HepG2 (cell line): Measurements from ENCODE around the gene URAD. TPM values are rescaled to one million over a fixed set of nuclear protein-coding genes. Genes with fewer than 3 reads are reported as not detected.

ENCODE experiments used
- ATAC-seq: fragments of 200-7000 bp; cut with Tn5 transposase; 3 replicates; pipeline ENCODE4 v1.9.1; 2020; ENCODE audit warnings: mild to moderate bottlenecking, moderate library complexity
- Bru-seq: library from RNA; stranded (reverse); fragments of 400-500 nt; gene quantifications from one replicate; lab custom pipeline; 2021; lab: Mats Ljungman, UMichigan
- BruChase-seq, 2 experiments: library from RNA; stranded (reverse); fragments of 400-500 nt; gene quantifications; one replicate each; lab custom pipeline; 2021; lab: Mats Ljungman, UMichigan
- BruUV-seq: library from RNA; stranded (reverse); fragments of 400-500 nt; replicated peaks from 2 replicates; lab custom pipeline; 2021; lab: Mats Ljungman, UMichigan
- CTCF ChIA-PET: fragments of 300-600 bp; formaldehyde crosslinking; extraction: SDS; loops from one replicate; lab custom pipeline; 2021; ENCODE audit warnings: low total read pairs, inconsistent platforms, low intra/inter-chr PET ratio; lab: Yijun Ruan, JAX
- POLR2A ChIA-PET: fragments of 350-600 bp; sonication (Branson Sonifier 250); formaldehyde crosslinking; loops from one replicate; lab custom pipeline; 2020; ENCODE audit warnings: antibody characterized with exemption, inconsistent platforms; lab: Yijun Ruan, JAX
- DNase-seq: peaks from one replicate; pipeline ENCODE4 v3.0.0-alpha.2; 2015; ENCODE audit warnings: low spot score
- FAIRE-seq: peaks from 3 replicates; lab custom pipeline; 2011; peaks lifted over from hg19 to GRCh38; lab: Jason Lieb, UNC
- H2AFZ ChIP-seq: one replicate; pipeline ENCODE4 v1.6.1; 2011; ENCODE audit warnings: low read length, inconsistent platforms
- H3K27ac ChIP-seq: fragments of 300-600 bp; 3 replicates; pipeline ENCODE4 v1.8.0; 2011; ENCODE audit warnings: mixed run types, mild to moderate bottlenecking, mixed read lengths, low read length, inconsistent platforms; ENCODE audit not compliant: insufficient read depth; ENCODE audit errors: extremely low read length
- H3K27me3 ChIP-seq, 2 experiments: fragments of 200-600 bp in 1 of 2; 2 replicates in 1 of 2; 3 replicates in 1 of 2; pipeline versions ENCODE4 v1.6.0 to v1.8.0; 2011; ENCODE audit warnings: low read length in 2 of 2, mild to moderate bottlenecking in 2 of 2, moderate library complexity in 2 of 2, inconsistent platforms in 1 of 2; ENCODE audit not compliant: insufficient read depth in 2 of 2, control insufficient read depth in 1 of 2
- H3K36me3 ChIP-seq, 2 experiments: fragments of 200-600 bp in 1 of 2; replicated peaks in 1 of 2; 2 replicates in 1 of 2; 3 replicates in 1 of 2; pipeline versions ENCODE4 v1.5.1 to v1.8.0; 2011; ENCODE audit warnings: low read length in 2 of 2, inconsistent platforms in 1 of 2; ENCODE audit not compliant: insufficient read depth in 2 of 2, control insufficient read depth in 1 of 2
- H3K4me1 ChIP-seq: 2 replicates; pipeline ENCODE4 v1.5.1; 2012; ENCODE audit warnings: low read length, inconsistent platforms; ENCODE audit not compliant: insufficient read depth
- H3K4me2 ChIP-seq: 2 replicates; pipeline ENCODE4 v1.6.0; 2011; ENCODE audit warnings: low read depth, low read length, inconsistent platforms
- H3K4me3 ChIP-seq, 3 experiments: fragments of 200-600 bp in 1 of 3; sonication (generic), shearing (Covaris generic) in 1 of 3; replicated peaks in 1 of 3; 2 replicates each; pipeline ENCODE4 v1.5.1; 2011 to 2016; ENCODE audit warnings: low read length in 3 of 3, inconsistent platforms in 2 of 3, low read depth in 2 of 3, mild to moderate bottlenecking in 2 of 3, control low read depth in 1 of 3, mixed read lengths in 1 of 3; ENCODE audit not compliant: insufficient read depth in 1 of 3
- H3K79me2 ChIP-seq: one replicate; pipeline ENCODE4 v1.6.1; 2011; ENCODE audit warnings: low read length, inconsistent platforms; ENCODE audit not compliant: insufficient read depth
- H3K9ac ChIP-seq: 2 replicates; pipeline ENCODE4 v1.6.0; 2011; ENCODE audit warnings: mild to moderate bottlenecking, low read depth, low read length, inconsistent platforms; ENCODE audit not compliant: insufficient read depth
- H3K9me3 ChIP-seq: 2 replicates; pipeline ENCODE4 v1.5.1; 2012; ENCODE audit warnings: mild to moderate bottlenecking, low read length
- H4K20me1 ChIP-seq: 2 replicates; pipeline ENCODE4 v1.6.0; 2011; ENCODE audit warnings: inconsistent platforms, mild to moderate bottlenecking, low read length, moderate library complexity; ENCODE audit not compliant: insufficient read depth
- CEBPB ChIP-seq: IDR thresholded peaks from 2 replicates; pipeline ENCODE4 v1.6.1; 2011; ENCODE audit warnings: low read depth, low read length, improper control_type of control experiment, borderline replicate concordance
- CEBPG ChIP-seq: IDR thresholded peaks from 2 replicates; pipeline ENCODE4 v1.6.1; 2016
- SRSF4 ChIP-seq: fragments of 200-400 bp; formaldehyde crosslinking; IDR thresholded peaks from one replicate; pipeline ENCODE4 v1.6.1; 2018; ENCODE audit warnings: mild to moderate bottlenecking, low read depth, low read length, moderate library complexity; ENCODE audit not compliant: poor library complexity, severe bottlenecking
- WGBS: methylation state at CpG from one replicate; pipeline ENCODE4 v1.1.6; 2017; ENCODE audit warnings: low lambda C conversion rate; 5-methylcytosine and 5-hydroxymethylcytosine counted together
- in situ Hi-C: cut with HindIII; loops from 2 replicates; pipeline ENCODE4 v1.10.0; 2017; ENCODE audit warnings: low pct_unique_long_range_greater_than_20kb; ENCODE audit not compliant: extremely low pct_ligation_motif_present
- intact Hi-C: fragments of 100-400 bp; cut with micrococcal nuclease; formaldehyde crosslinking; loops from one replicate; pipeline ENCODE4 v1.10.0; 2022; ENCODE audit not compliant: unreplicated experiment
- long read RNA-seq, 2 experiments: library from RNA in 1 of 2; library from polyadenylated mRNA in 1 of 2; stranded (forward) in 1 of 2; unstranded in 1 of 2; transcript quantifications; one replicate each; pipeline ENCODE4 v2.0.0, GENCODE V29; 2019 to 2022
- polyA minus RNA-seq, 3 experiments: library from RNA; depleted of rRNA, polyadenylated mRNA; stranded (reverse); fragments of >200 nt; gene quantifications; 2 replicates each; pipeline ENCODE4 v1.2.3, GENCODE V29; 2011; ENCODE audit warnings: low replicate concordance in 1 of 3
- polyA plus RNA-seq, 8 experiments: library from polyadenylated mRNA; depleted of rRNA in 3 of 8; stranded (reverse) in 7 of 8; unstranded in 1 of 8; fragments of >200 nt; fragmentation: Illumina TruSeq in 4 of 8; extraction: Trizol in 4 of 8; gene quantifications; 2 replicates each; pipeline versions ENCODE4 v1.2.1 to v1.2.3, GENCODE V29; 2011 to 2016; ENCODE audit warnings: low read depth in 4 of 8, missing spikeins in 1 of 8, mixed read lengths in 1 of 8; ENCODE audit not compliant: insufficient read depth in 1 of 8
- total RNA-seq, 5 experiments: library from RNA; depleted of rRNA; stranded (reverse); fragments of >200 nt; fragmentation: Illumina TruSeq; extraction: Trizol; gene quantifications; 2 replicates each; pipeline ENCODE4 v1.2.3, GENCODE V29; 2016; ENCODE audit warnings: low read depth in 1 of 5

URAD gene, protein sequence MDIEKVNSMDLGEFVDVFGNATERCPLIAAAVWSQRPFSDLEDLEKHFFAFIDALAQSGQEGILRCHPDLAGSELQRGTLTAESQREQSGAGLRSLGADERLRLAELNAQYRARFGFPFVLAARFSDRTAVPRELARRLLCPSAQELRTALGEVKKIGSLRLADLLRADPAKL
- total RNA-seq (2016; rRNA removed; fragmentation: Illumina TruSeq; extraction: Trizol) (not detected in 2 replicates), polyA plus RNA-seq (2011; rRNA removed) (not detected in 2 replicates), polyA minus RNA-seq (2011; rRNA and poly(A)+ RNA removed; ENCODE audit: low replicate concordance) (not detected in 2 replicates), Bru-seq, nascent RNA (percentile 11 among the genes with signal in this experiment), BruChase-seq, experiment 1, labeled RNA remaining after a 6-hour chase (not detected), BruChase-seq, experiment 2, labeled RNA remaining after a 2-hour chase (not detected)
- not detected in 2 replicates for total RNA-seq (2016; cell fraction: cytosol; rRNA removed; fragmentation: Illumina TruSeq; extraction: Trizol; ENCODE audit: low read depth)
- not detected in 2 replicates for total RNA-seq (2016; cell fraction: insoluble cytoplasmic fraction; rRNA removed; fragmentation: Illumina TruSeq; extraction: Trizol)
- total RNA-seq (2016; cell fraction: membrane; rRNA removed; fragmentation: Illumina TruSeq; extraction: Trizol): not detected in 2 replicates
- not detected in 2 replicates for total RNA-seq (2016; cell fraction: nucleus; rRNA removed; fragmentation: Illumina TruSeq; extraction: Trizol)
- not detected in 2 replicates for polyA plus RNA-seq (2011; cell fraction: cytosol; rRNA removed)
- not detected in 2 replicates for polyA plus RNA-seq (2011; cell fraction: nucleus; rRNA removed)
- polyA plus RNA-seq (2012): not detected in 2 replicates
- polyA plus RNA-seq (2016; cell fraction: cytosol; fragmentation: Illumina TruSeq; extraction: Trizol; ENCODE audit: low read depth): not detected in 2 replicates
- not detected in 2 replicates for polyA plus RNA-seq (2016; cell fraction: insoluble cytoplasmic fraction; fragmentation: Illumina TruSeq; extraction: Trizol; ENCODE audit: low read depth)
- polyA plus RNA-seq (2016; cell fraction: membrane; fragmentation: Illumina TruSeq; extraction: Trizol; ENCODE audit: low read depth): not detected in 2 replicates
- polyA plus RNA-seq (2016; cell fraction: nucleus; fragmentation: Illumina TruSeq; extraction: Trizol; ENCODE audit: insufficient read depth, low read depth): not detected in 2 replicates
- not detected in 2 replicates for polyA minus RNA-seq (2011; cell fraction: cytosol; rRNA and poly(A)+ RNA removed)
- polyA minus RNA-seq (2011; cell fraction: nucleus; rRNA and poly(A)+ RNA removed): not detected in 2 replicates
- long read RNA-seq, experiment 1: 0 reads
- long read RNA-seq, experiment 2: 0 reads

- H3K4me3 ChIP-seq: no peak within 1 kb of the TSS
- H3K27ac ChIP-seq: no peak within 1 kb of the TSS
- H4K20me1 ChIP-seq: no peaks in the 10 kb centered on the region
- H3K4me2 ChIP-seq: no peak within 1 kb of the TSS
- no peaks in the 10 kb centered on the region for H3K4me1 ChIP-seq
- intact Hi-C loops: loop anchor here (10.0 kb wide), 1 partner anchor 1004 kb away; no protein-coding TSS in a partner anchor
- H3K9me3 ChIP-seq: no peaks in the 10 kb centered on the region
- CTCF ChIA-PET: no interaction called here
- no peak within 1 kb of the TSS for H2AFZ ChIP-seq
- BruUV-seq: no TSS peak
- no peaks in the 10 kb centered on the region; a peak in 1 of 5 replicates for H3K27me3 ChIP-seq
- 10% methylated on average over 5 of the region's 11 CpGs for WGBS
- TF ChIP-seq CEBPG (CRISPR knock-in tag) (0 out of 2 replicates have a peak, but pooled peaks have one; percentile 25), SRSF4 (no peak), CEBPB (0 out of 2 replicates have a peak, but pooled peaks have one; percentile 32)
- TF ChIP-seq, all 625 proteins: peak for 2
- Histone ChIP-seq H3K79me2 (no peaks in the 10 kb centered on the region), H3K9ac (no peak within 1 kb of the TSS), H3K36me3 (no peaks in the 10 kb centered on the region)
- DNase-seq (peak; percentile 17), FAIRE-seq (no peak), ATAC-seq (no peak)
- in situ Hi-C loops: loop anchor here (25.0 kb wide), 1 partner anchor 501 kb away; no protein-coding TSS in a partner anchor
- POLR2A ChIA-PET: no interaction called here
Observed at GRCh38 chr13:27988520-27988919, at the start of gene URAD. URAD (minus strand) TSS chr13:27988693; CDS start chr13:27988637, 56 bp downstream.
